RWPE2 (cell line): ENCODE data around the gene SIRT2.

Experiments used
- ATAC-seq: fragments of 200-7000 bp; cut with Tn5 transposase; 3 replicates; pipeline ENCODE4 v1.9.1; 2021; ENCODE audit warnings: low read depth
- DNase-seq: peaks from one replicate; pipeline ENCODE4 v3.0.0-alpha.2; 2020; ENCODE audit warnings: low spot score
- H3K27ac ChIP-seq: fragments of 450-650 bp; 2 replicates; pipeline ENCODE4 v1.5.1; 2017; ENCODE audit warnings: mild to moderate bottlenecking; ENCODE audit not compliant: poor library complexity, severe bottlenecking
- H3K27me3 ChIP-seq: fragments of 250-450 bp; sonication (Bioruptor Pico); 2 replicates; pipeline ENCODE4 v1.5.1; 2021; ENCODE audit warnings: mild to moderate bottlenecking, moderate library complexity; ENCODE audit not compliant: insufficient read depth, poor library complexity, severe bottlenecking
- H3K36me3 ChIP-seq: fragments of 250-450 bp; sonication (Bioruptor Pico); 2 replicates; pipeline ENCODE4 v1.5.1; 2020; ENCODE audit warnings: low read depth, mild to moderate bottlenecking, moderate library complexity
- H3K4me1 ChIP-seq: fragments of 250-450 bp; sonication (Bioruptor Pico); 2 replicates; pipeline ENCODE4 v1.5.1; 2021; ENCODE audit warnings: mild to moderate bottlenecking, moderate library complexity; ENCODE audit not compliant: insufficient read depth, poor library complexity, severe bottlenecking
- H3K4me3 ChIP-seq: fragments of 250-450 bp; sonication (Bioruptor Pico); 2 replicates; pipeline ENCODE4 v1.5.1; 2021; ENCODE audit warnings: mild to moderate bottlenecking, moderate library complexity; ENCODE audit not compliant: severe bottlenecking
- H3K9me3 ChIP-seq: fragments of 250-450 bp; sonication (Bioruptor Pico); 2 replicates; pipeline ENCODE4 v1.5.1; 2021; ENCODE audit warnings: mild to moderate bottlenecking, moderate library complexity; ENCODE audit not compliant: severe bottlenecking
- CTCF ChIP-seq: fragments of 450-650 bp; IDR thresholded peaks from one replicate; pipeline ENCODE4 v1.5.1; 2017; ENCODE audit warnings: mild to moderate bottlenecking, moderate library complexity; ENCODE audit not compliant: poor library complexity, severe bottlenecking

Gene SIRT2

DNA sequence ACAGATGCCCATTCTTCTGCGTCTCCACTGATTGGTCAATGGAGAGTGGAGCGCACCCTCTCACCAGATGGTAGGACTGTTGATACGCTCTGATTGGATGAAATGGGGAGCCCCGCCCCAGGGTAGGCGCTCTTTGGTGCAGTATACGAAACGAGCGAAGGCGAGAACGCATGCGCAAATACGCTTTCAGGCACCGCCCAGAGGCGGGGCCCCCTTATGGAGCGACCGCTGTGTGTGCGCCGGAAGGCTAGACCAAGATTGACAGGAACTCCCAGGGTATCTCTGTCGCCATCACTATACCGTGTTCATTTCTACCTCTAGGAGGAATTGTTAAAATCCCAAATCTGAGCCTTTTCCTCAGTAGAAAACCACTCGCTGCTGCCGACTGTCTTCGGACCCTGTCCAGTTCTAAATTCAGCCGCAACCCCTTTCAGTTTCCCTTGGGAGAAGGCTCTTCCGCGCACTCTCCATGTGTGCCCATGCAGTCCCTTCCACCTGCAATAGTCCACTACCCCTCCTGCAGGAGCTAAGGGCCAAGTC, 48.9 kb downstream of the SIRT2 start:
- Histone ChIP-seq H3K36me3 (peaks cover 36% of the 10 kb centered on the region), H3K27ac (peak overlapping the region; percentile 93), H3K27me3 (no peaks in the 10 kb centered on the region), H3K4me3 (peak overlapping the region; percentile 86), H3K9me3 (no peaks in the 10 kb centered on the region), H3K4me1 (peaks cover 12% of the 10 kb centered on the region)
- peak; percentile 84 for ATAC-seq
- TF ChIP-seq CTCF, result no peak
- no peak for DNase-seq

DNA sequence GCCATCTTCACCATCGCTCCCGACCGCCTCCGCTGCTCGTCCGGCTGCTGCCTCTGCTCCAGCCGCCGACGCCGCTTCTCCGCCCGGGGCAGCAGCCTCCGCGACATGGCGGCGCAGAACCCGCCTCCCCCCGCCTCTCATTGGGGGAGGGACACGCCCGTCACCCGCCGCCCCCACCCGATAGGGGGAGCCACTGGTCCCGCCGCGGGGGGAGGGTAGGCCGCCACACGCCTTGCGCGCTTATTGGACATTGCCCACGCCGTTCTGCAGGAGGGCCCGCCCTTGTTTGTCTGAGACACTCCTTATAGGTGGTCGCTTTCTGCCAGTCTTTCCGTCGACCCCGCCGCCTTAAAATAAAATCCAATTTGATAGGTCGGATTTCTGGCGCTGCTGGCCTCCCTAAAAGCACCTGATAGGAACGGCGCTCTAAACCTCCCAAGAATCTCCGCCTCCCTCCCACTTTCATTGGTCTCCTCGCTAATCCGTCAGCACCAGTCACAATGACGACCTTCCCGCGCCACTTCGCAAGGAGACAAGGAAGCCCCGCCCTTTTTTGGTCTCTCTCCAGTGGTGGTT, 49.5 kb downstream of the SIRT2 start, which contains the start of gene HNRNPL:
Gene HNRNPL, minus strand, starts transcription at position 127 of the 576 bp plus-strand sequence. Its CDS starts 20 bp downstream, at position 107.
- DNase-seq (peak; percentile 100), ATAC-seq (peak; percentile 75)
- peak within 1 kb of the TSS; percentile 93 for H3K27ac ChIP-seq
- TF ChIP-seq CTCF, result peak; percentile 41
- peak within 1 kb of the TSS; percentile 94 for H3K4me3 ChIP-seq
- H3K9me3 ChIP-seq, result no peaks in the 10 kb centered on the region
- H3K27me3 ChIP-seq, result no peaks in the 10 kb centered on the region
- peaks cover 42% of the 10 kb centered on the region for H3K36me3 ChIP-seq
- peaks cover 12% of the 10 kb centered on the region for H3K4me1 ChIP-seq

- peaks cover 12% of the 10 kb centered on the region for H3K4me1 ChIP-seq
- DNase-seq (peak; percentile 96), ATAC-seq (0 out of 3 replicates have a peak, but pooled peaks have one; percentile 1)
- no peak for TF ChIP-seq CTCF
- no peaks in the 10 kb centered on the region for H3K27me3 ChIP-seq
- peak overlapping the region; percentile 94 for H3K4me3 ChIP-seq
- peaks cover 48% of the 10 kb centered on the region for H3K36me3 ChIP-seq
- no peaks in the 10 kb centered on the region for H3K9me3 ChIP-seq
- H3K27ac ChIP-seq, result peak overlapping the region; percentile 93
Measured at GRCh38 chr19:38849147-38849859, 50.1 kb downstream of the SIRT2 start.

GRCh38 chr19:38848299-38849146, 50.9 kb downstream of the SIRT2 start:
- Histone ChIP-seq H3K4me3 (peak overlapping the region; percentile 94), H3K4me1 (peaks cover 12% of the 10 kb centered on the region), H3K27me3 (no peaks in the 10 kb centered on the region), H3K36me3 (peaks cover 56% of the 10 kb centered on the region), H3K27ac (peak overlapping the region; percentile 93), H3K9me3 (no peaks in the 10 kb centered on the region)
- ATAC-seq (no peak), DNase-seq (no peak)
- TF ChIP-seq CTCF, result no peak
